Endothelial cell of umbilical vein (primary cell): ENCODE results near the gene TCHHL1. TPM values are rescaled to one million over a fixed set of nuclear protein-coding genes. Genes with fewer than 3 reads are reported as not detected.

Experiments used
- BruUV-seq: library from RNA; stranded (reverse); fragments of 400-500 nt; replicated peaks from 2 replicates; lab custom pipeline; 2021; lab: Mats Ljungman, UMichigan
- CTCF ChIA-PET: fragments of 300-600, 350-600 bp; sonication (Branson Sonifier 250); formaldehyde crosslinking; loops from one replicate; lab custom pipeline; 2021; ENCODE audit warnings: antibody characterized with exemption, inconsistent platforms; lab: Charles Lee
- POLR2A ChIA-PET: fragments of 300-600, 350-600 bp; sonication (Branson Sonifier 250); formaldehyde crosslinking; loops from one replicate; lab custom pipeline; 2021; ENCODE audit warnings: antibody characterized with exemption, inconsistent platforms; lab: Charles Lee
- DNase-seq: peaks from one replicate; pipeline ENCODE4 v3.0.0-alpha.2; 2011; ENCODE audit warnings: low read depth, low spot score
- FAIRE-seq: peaks from 2 replicates; lab custom pipeline; 2011; peaks lifted over from hg19 to GRCh38; lab: Jason Lieb, UNC
- H2AFZ ChIP-seq: 2 replicates; pipeline ENCODE4 v1.6.0; 2012; ENCODE audit warnings: low read depth, low read length, control low read depth, inconsistent platforms
- H3K27ac ChIP-seq: 2 replicates; pipeline ENCODE4 v1.5.1; 2011; ENCODE audit warnings: low read depth, mild to moderate bottlenecking, control low read depth, low read length, moderate library complexity; ENCODE audit not compliant: insufficient read depth
- H3K27me3 ChIP-seq, 2 experiments: 2 replicates each; pipeline versions ENCODE4 v1.6.0 to v1.6.1; 2011; ENCODE audit warnings: low read length in 2 of 2, mixed read lengths in 1 of 2; ENCODE audit not compliant: control insufficient read depth in 2 of 2, insufficient read depth in 2 of 2
- H3K36me3 ChIP-seq, 2 experiments: 2 replicates in 1 of 2; 3 replicates in 1 of 2; pipeline ENCODE4 v1.5.1; 2011; ENCODE audit warnings: low read length in 2 of 2, mild to moderate bottlenecking in 1 of 2, moderate library complexity in 1 of 2; ENCODE audit not compliant: control insufficient read depth in 2 of 2, insufficient read depth in 2 of 2; ENCODE audit errors: extremely low read depth in 1 of 2
- H3K4me1 ChIP-seq: 3 replicates; pipeline ENCODE4 v1.5.1; 2011; ENCODE audit warnings: mild to moderate bottlenecking, low read length; ENCODE audit not compliant: control insufficient read depth, insufficient read depth; ENCODE audit errors: extremely low read depth
- H3K4me2 ChIP-seq: 2 replicates; pipeline ENCODE4 v1.6.1; 2011; ENCODE audit warnings: low read length, control low read depth, mixed read lengths; ENCODE audit not compliant: insufficient read depth
- H3K4me3 ChIP-seq, 3 experiments: fragments of 200-600 bp in 1 of 3; sonication (generic), shearing (Covaris generic) in 1 of 3; replicated peaks in 1 of 3; 2 replicates each; pipeline ENCODE4 v1.5.1; 2011 to 2016; ENCODE audit warnings: control low read depth in 3 of 3, low read length in 3 of 3, mild to moderate bottlenecking in 2 of 3, inconsistent platforms in 1 of 3, low read depth in 1 of 3, moderate library complexity in 1 of 3; ENCODE audit not compliant: insufficient read depth in 1 of 3
- H3K79me2 ChIP-seq: 2 replicates; pipeline ENCODE4 v1.6.0; 2012; ENCODE audit warnings: low read length, inconsistent platforms; ENCODE audit not compliant: control insufficient read depth, insufficient read depth
- H3K9ac ChIP-seq: replicated peaks from 2 replicates; pipeline ENCODE3; 2011; ENCODE audit warnings: low read length, control low read depth; ENCODE audit not compliant: insufficient read depth; ENCODE audit errors: extremely low read depth
- H3K9me1 ChIP-seq: replicated peaks from 3 replicates; pipeline ENCODE4 v1.6.0; 2011; ENCODE audit warnings: mild to moderate bottlenecking, low read length; ENCODE audit not compliant: control insufficient read depth, insufficient read depth; ENCODE audit errors: extremely low read depth
- H3K9me3 ChIP-seq: replicated peaks from 2 replicates; pipeline ENCODE4 v1.5.1; 2012; ENCODE audit warnings: low read length, inconsistent platforms; ENCODE audit not compliant: control insufficient read depth, insufficient read depth
- H4K20me1 ChIP-seq: replicated peaks from 2 replicates; pipeline ENCODE3; 2011; ENCODE audit warnings: mild to moderate bottlenecking, low read length; ENCODE audit not compliant: control insufficient read depth, insufficient read depth; ENCODE audit errors: extremely low read depth
- EZH2 ChIP-seq: IDR thresholded peaks from 2 replicates; pipeline ENCODE4 v1.6.1; 2012; ENCODE audit warnings: borderline replicate concordance, low read depth, mild to moderate bottlenecking, moderate library complexity, low read length, inconsistent platforms; ENCODE audit not compliant: severe bottlenecking
- FOS ChIP-seq: IDR thresholded peaks from 2 replicates; pipeline ENCODE4 v1.6.1; 2011; ENCODE audit warnings: mild to moderate bottlenecking, low read length, moderate library complexity, borderline replicate concordance; ENCODE audit not compliant: insufficient read depth
- GATA2 ChIP-seq: IDR thresholded peaks from 2 replicates; pipeline ENCODE4 v1.7.0; 2011; ENCODE audit warnings: low read depth, mild to moderate bottlenecking, moderate library complexity, mixed read lengths, low read length; ENCODE audit not compliant: insufficient read length, insufficient read depth
- JUN ChIP-seq: IDR thresholded peaks from 2 replicates; pipeline ENCODE4 v1.6.1; 2011; ENCODE audit warnings: borderline replicate concordance, low read depth; ENCODE audit not compliant: insufficient read length, insufficient read depth
- MYC ChIP-seq: IDR thresholded peaks from one replicate; pipeline ENCODE4 v1.6.1; 2011; ENCODE audit warnings: mild to moderate bottlenecking, low read depth, low read length
- POLR2A ChIP-seq: IDR thresholded peaks from 2 replicates; pipeline ENCODE4 v1.6.1; 2012; ENCODE audit warnings: low read depth, mild to moderate bottlenecking, control low read depth, low read length
- POLR2AphosphoS5 ChIP-seq: IDR thresholded peaks from 2 replicates; pipeline ENCODE4 v1.6.1; 2012; ENCODE audit warnings: low read depth, mild to moderate bottlenecking, control low read depth, low read length, moderate library complexity; ENCODE audit not compliant: insufficient read depth
- dilution Hi-C: fragments of 300-500 bp; cut with MboI; formaldehyde crosslinking; loops from one replicate; pipeline ENCODE4 v1.15.0; 2019; ENCODE audit warnings: low sequenced_read_pairs; ENCODE audit not compliant: extremely low pct_ligation_motif_present
- intact Hi-C: fragments of 100-400 bp; cut with micrococcal nuclease; formaldehyde crosslinking; loops from one replicate; pipeline ENCODE4 v1.10.0; 2022
- polyA plus RNA-seq, 4 experiments: library from polyadenylated mRNA; depleted of rRNA in 3 of 4; stranded (reverse) in 3 of 4; unstranded in 1 of 4; fragments of >200 nt; gene quantifications; 2 replicates each; pipeline versions ENCODE4 v1.2.1 to v1.2.3, GENCODE V29; 2011 to 2012; ENCODE audit warnings: missing spikeins in 1 of 4
- total RNA-seq: library from RNA; stranded (reverse); gene quantifications from 2 replicates; pipeline ENCODE4 v1.2.3, GENCODE V29; 2021
- TF ChIP-seq, protein P1 (sequence below), 2 donors: IDR thresholded peaks; 1 replicate in 1 of 2; 2 replicates in 1 of 2; pipeline ENCODE4 v1.5.1; 2011; ENCODE audit warnings: low read length in 2 of 2, mild to moderate bottlenecking in 2 of 2, moderate library complexity in 2 of 2, control low read depth in 1 of 2, inconsistent platforms in 1 of 2, low read depth in 1 of 2; ENCODE audit not compliant: insufficient read depth in 1 of 2; ENCODE audit errors: extremely low read depth in 1 of 2
- TF ChIP-seq, protein P2 (sequence below): IDR thresholded peaks from 2 replicates; pipeline ENCODE4 v1.6.1; 2011; ENCODE audit not compliant: insufficient read depth, insufficient read length

TCHHL1 gene
- total and polyA plus RNA-seq, 2 donors (not counting 3 experiments of a cell fraction or from before 2014, with no cell fraction given), result not detected

DNA sequence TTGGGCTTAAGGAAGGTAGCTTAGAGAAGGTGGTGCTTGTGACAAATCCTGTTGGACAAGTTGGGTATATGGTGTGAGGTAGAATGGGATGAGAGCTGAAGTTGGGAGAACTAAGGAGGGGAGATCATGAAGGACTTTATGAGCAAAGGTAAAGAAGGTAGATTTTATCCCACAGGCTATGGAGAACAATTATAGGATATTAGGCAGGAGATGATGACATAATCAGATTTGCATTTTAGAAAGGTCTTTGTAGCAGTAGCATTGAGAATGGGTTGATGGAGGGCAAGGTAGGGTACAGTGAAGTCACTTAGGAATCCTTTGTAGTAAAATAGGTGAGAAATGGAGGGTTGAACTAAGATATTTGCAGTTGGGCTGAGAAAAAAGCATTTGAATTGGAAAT lies 41.3 kb upstream of the TCHHL1 start:
- DNase-seq, result no peak
- Histone ChIP-seq H3K27ac (no peak overlapping the region), H3K36me3 (no peaks in the 10 kb centered on the region), H3K4me3 (no peak overlapping the region), H3K4me2 (no peak overlapping the region), H3K27me3 (peaks cover 4 to 5% of the 10 kb centered on the region in 2 experiments), H3K9me3 (no peaks in the 10 kb centered on the region), H3K79me2 (no peaks in the 10 kb centered on the region), H4K20me1 (no peaks in the 10 kb centered on the region), H2AFZ (no peak overlapping the region), H3K4me1 (no peaks in the 10 kb centered on the region), H3K9ac (no peak overlapping the region), H3K9me1 (no peaks in the 10 kb centered on the region)
- BruUV-seq, result no TSS peak
- CTCF ChIA-PET, result no interaction called here
- FAIRE-seq, result no peak
- no peak for TF ChIP-seq EZH2
- TF ChIP-seq, protein P1, sequence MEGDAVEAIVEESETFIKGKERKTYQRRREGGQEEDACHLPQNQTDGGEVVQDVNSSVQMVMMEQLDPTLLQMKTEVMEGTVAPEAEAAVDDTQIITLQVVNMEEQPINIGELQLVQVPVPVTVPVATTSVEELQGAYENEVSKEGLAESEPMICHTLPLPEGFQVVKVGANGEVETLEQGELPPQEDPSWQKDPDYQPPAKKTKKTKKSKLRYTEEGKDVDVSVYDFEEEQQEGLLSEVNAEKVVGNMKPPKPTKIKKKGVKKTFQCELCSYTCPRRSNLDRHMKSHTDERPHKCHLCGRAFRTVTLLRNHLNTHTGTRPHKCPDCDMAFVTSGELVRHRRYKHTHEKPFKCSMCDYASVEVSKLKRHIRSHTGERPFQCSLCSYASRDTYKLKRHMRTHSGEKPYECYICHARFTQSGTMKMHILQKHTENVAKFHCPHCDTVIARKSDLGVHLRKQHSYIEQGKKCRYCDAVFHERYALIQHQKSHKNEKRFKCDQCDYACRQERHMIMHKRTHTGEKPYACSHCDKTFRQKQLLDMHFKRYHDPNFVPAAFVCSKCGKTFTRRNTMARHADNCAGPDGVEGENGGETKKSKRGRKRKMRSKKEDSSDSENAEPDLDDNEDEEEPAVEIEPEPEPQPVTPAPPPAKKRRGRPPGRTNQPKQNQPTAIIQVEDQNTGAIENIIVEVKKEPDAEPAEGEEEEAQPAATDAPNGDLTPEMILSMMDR (IDR thresholded peaks at IDR 0.05; ENCODE audit: extremely low read depth in 1 of 2, insufficient read depth in 1 of 2, low read depth in 1 of 2, low read length in 2 of 2), result no peak
- TF ChIP-seq, protein P2, sequence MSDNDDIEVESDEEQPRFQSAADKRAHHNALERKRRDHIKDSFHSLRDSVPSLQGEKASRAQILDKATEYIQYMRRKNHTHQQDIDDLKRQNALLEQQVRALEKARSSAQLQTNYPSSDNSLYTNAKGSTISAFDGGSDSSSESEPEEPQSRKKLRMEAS, result no peak
- TF ChIP-seq FOS, result no peak
- no peak for TF ChIP-seq JUN
- TF ChIP-seq POLR2A, result no peak
- no peak for TF ChIP-seq MYC
- no peak for TF ChIP-seq POLR2AphosphoS5
- no peak for TF ChIP-seq GATA2
- intact Hi-C loops, result no loop called here
- POLR2A ChIA-PET, result no interaction called here
- dilution Hi-C loops, result no loop called here
